Activated T-cell treated with anti-CD3 and anti-CD28 coated beads, Interleukin-2, amount 50 U/mL, for 24 hours (primary cell): Measurements from ENCODE around the gene GSE1.

Experiments
- DNase-seq: peaks from one replicate; pipeline ENCODE4 v3.0.0-alpha.2; 2020
- H3K27ac Mint-ChIP-seq: 2 replicates; pipeline ENCODE4 v1.8.0; 2020; ENCODE audit warnings: mild to moderate bottlenecking, mixed read lengths
- H3K27me3 Mint-ChIP-seq: 2 replicates; pipeline ENCODE4 v1.8.0; 2020; ENCODE audit warnings: mixed read lengths
- H3K36me3 Mint-ChIP-seq: 2 replicates; pipeline ENCODE4 v1.8.0; 2020; ENCODE audit warnings: low read depth, mixed read lengths
- H3K4me1 Mint-ChIP-seq: 2 replicates; pipeline ENCODE4 v1.8.0; 2020; ENCODE audit warnings: low read depth, mixed read lengths
- H3K4me3 Mint-ChIP-seq: 2 replicates; pipeline ENCODE4 v1.8.0; 2020; ENCODE audit warnings: mild to moderate bottlenecking, moderate library complexity, mixed read lengths
- H3K9me3 Mint-ChIP-seq: 2 replicates; pipeline ENCODE4 v1.8.0; 2020; ENCODE audit warnings: mixed read lengths

The GSE1 gene

DNA sequence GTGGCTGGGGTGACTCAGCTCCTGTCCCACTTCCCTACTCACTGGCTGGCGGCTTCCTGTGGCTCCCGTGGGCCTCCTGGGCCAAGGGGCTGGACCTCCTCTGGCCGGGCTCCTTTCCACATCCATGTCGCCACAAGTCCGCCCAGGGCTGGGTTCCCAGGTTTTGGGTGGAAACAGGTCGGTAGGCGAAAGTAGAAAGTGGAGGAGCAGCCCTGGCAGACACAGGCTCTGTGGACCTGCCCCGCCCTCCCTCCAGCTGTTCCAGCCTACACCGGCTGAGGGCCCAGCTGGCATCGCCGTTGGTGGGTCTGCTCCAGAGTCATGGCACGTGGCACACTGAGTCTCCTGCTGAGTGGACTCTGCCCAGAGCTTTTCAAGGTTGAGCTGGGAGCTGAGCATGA lies 28.7 kb downstream of the GSE1 start:
- H3K4me3 Mint-ChIP-seq = no peak overlapping the region
- no peaks in the 10 kb centered on the region for H3K27me3 Mint-ChIP-seq
- H3K36me3 Mint-ChIP-seq = no peaks in the 10 kb centered on the region
- DNase-seq = no peak
- H3K4me1 Mint-ChIP-seq = peaks cover 9% of the 10 kb centered on the region
- no peak overlapping the region for H3K27ac Mint-ChIP-seq
- no peaks in the 10 kb centered on the region for H3K9me3 Mint-ChIP-seq

DNA sequence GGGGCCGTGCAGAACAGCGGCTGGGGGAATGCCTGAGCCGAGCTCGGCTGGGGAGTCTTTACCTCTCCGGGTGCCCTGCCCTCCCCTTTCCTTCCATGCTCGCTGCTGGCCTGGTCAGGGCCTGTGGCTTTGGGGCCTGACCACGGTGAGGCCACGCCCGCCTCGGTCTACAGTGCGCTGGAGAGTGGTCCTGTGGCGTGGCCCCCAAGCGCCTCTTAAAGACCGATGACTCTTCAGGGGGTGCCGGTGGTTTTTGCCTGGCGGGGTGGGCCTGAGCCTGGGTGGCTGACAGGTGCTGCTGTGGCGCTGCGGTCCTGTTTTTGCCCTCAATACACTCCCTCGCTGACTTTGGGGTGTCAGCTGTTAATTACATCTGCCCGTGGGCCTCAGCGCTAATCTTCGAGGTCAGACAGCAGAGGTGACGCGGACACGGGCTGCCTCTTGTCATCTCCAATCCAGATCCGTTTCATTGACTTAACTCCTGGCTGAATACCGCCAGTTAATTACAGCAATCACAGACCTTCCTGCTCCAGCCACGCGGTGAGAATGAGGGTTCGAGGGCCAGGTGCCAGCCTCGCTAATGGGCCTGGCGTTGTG lies 29.7 kb downstream of the GSE1 start:
- H3K36me3 Mint-ChIP-seq = no peaks in the 10 kb centered on the region
- no peak overlapping the region for H3K27ac Mint-ChIP-seq
- DNase-seq = no peak
- H3K4me3 Mint-ChIP-seq = no peak overlapping the region
- H3K27me3 Mint-ChIP-seq = no peaks in the 10 kb centered on the region
- peaks cover 9% of the 10 kb centered on the region for H3K4me1 Mint-ChIP-seq
- H3K9me3 Mint-ChIP-seq = no peaks in the 10 kb centered on the region

DNA sequence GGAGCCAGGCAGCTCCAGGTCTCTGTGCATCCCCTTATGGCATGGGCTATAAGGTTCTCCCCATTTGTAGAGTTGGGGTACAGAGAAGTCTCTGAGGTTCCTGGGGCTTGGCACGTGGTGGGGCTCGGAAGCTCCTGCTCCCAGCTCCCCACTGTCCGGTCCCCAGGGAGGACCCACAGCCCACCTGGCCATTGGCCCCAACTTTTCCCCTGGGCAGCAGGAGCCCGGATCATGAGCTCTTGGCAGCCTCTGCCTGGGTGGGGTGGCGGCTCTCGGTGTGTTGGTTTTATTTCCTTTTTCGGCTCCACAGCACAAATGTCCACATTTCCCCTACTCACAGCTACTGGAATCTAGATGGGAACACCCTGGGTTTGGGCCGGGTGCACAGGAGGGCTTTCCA lies 30.5 kb downstream of the GSE1 start:
- Mint-ChIP-seq H3K36me3 (no peaks in the 10 kb centered on the region), H3K27me3 (no peaks in the 10 kb centered on the region), H3K27ac (no peak overlapping the region), H3K4me1 (peaks cover 9% of the 10 kb centered on the region), H3K9me3 (no peaks in the 10 kb centered on the region), H3K4me3 (no peak overlapping the region)
- DNase-seq = no peak

GRCh38 chr16:85644093-85644712 lies 31.1 kb downstream of the GSE1 start:
- no peaks in the 10 kb centered on the region for H3K9me3 Mint-ChIP-seq
- no peak overlapping the region for H3K4me3 Mint-ChIP-seq
- peaks cover 14% of the 10 kb centered on the region for H3K4me1 Mint-ChIP-seq
- no peaks in the 10 kb centered on the region for H3K27me3 Mint-ChIP-seq
- DNase-seq = no peak
- H3K27ac Mint-ChIP-seq = no peak overlapping the region
- peaks cover 5% of the 10 kb centered on the region for H3K36me3 Mint-ChIP-seq

DNA sequence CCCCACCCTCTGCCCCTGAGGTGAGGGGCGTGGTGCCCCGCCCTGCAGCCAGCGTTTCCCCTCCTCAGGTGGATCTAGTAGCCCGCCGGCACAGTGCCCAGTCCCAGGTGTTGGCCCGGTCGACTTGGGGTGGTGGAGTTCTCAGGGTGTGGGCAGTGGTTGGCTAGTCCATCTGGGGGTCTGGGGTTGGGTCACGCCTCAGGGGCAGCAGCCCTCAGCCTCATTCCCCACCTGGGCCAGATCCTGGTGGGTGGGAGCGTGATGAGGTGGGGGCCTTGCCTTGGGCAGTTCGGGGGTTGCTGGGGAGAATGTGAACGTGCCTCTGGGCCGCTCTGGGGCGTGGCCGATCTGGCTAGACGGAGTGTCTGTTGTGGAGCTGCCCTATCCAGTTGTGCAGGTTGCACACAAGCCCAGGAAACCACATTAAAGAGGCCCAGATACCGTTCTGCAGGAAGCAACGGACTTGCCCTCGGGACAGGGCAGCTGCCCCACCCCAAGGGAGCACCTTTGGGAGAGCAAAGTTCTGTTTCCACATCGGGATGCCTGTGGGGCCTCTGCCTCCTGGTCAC lies 32.0 kb downstream of the GSE1 start:
- H3K9me3 Mint-ChIP-seq = no peaks in the 10 kb centered on the region
- H3K27me3 Mint-ChIP-seq = no peaks in the 10 kb centered on the region
- H3K4me1 Mint-ChIP-seq = peaks cover 14% of the 10 kb centered on the region
- H3K36me3 Mint-ChIP-seq = peaks cover 6% of the 10 kb centered on the region
- no peak overlapping the region for H3K27ac Mint-ChIP-seq
- no peak overlapping the region for H3K4me3 Mint-ChIP-seq
- DNase-seq = no peak

DNA sequence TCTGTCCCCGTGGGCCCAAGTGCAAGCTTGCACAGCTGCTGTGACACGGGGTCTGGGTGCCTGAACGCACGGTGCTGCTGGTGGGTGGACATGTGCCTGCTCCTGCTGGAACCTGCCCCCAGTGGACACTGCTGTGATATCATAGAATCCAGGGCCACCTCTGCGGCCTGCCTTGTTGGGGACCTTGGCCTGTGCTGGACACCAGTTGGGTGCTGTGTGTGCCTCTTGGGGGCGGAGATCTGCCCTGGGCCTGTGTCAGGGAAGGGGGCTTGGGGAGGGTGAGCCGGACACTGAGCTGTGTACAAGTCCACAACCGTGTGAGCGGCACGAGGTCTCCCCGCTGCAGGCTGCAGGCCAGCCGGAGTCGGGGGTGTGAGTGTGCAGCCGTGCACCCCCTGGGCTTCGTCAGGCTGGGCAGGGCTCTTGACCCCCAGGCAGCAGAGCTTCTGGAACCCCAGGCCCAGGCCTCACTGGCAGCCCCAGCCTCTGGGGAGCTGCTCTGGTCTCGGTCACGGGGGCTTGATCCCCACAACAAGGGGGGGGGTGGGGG lies 33.3 kb downstream of the GSE1 start:
- peaks cover 14% of the 10 kb centered on the region for H3K4me1 Mint-ChIP-seq
- no peak overlapping the region for H3K4me3 Mint-ChIP-seq
- no peak for DNase-seq
- H3K27ac Mint-ChIP-seq = no peak overlapping the region
- no peaks in the 10 kb centered on the region for H3K9me3 Mint-ChIP-seq
- H3K27me3 Mint-ChIP-seq = no peaks in the 10 kb centered on the region
- H3K36me3 Mint-ChIP-seq = peaks cover 6% of the 10 kb centered on the region

- no peaks in the 10 kb centered on the region for H3K9me3 Mint-ChIP-seq
- DNase-seq = no peak
- H3K27me3 Mint-ChIP-seq = no peaks in the 10 kb centered on the region
- no peak overlapping the region for H3K27ac Mint-ChIP-seq
- H3K4me1 Mint-ChIP-seq = peaks cover 14% of the 10 kb centered on the region
- peaks cover 6% of the 10 kb centered on the region for H3K36me3 Mint-ChIP-seq
- H3K4me3 Mint-ChIP-seq = no peak overlapping the region
These were observed 33.9 kb downstream of the GSE1 start for GRCh38 chr16:85646976-85647375.

DNA sequence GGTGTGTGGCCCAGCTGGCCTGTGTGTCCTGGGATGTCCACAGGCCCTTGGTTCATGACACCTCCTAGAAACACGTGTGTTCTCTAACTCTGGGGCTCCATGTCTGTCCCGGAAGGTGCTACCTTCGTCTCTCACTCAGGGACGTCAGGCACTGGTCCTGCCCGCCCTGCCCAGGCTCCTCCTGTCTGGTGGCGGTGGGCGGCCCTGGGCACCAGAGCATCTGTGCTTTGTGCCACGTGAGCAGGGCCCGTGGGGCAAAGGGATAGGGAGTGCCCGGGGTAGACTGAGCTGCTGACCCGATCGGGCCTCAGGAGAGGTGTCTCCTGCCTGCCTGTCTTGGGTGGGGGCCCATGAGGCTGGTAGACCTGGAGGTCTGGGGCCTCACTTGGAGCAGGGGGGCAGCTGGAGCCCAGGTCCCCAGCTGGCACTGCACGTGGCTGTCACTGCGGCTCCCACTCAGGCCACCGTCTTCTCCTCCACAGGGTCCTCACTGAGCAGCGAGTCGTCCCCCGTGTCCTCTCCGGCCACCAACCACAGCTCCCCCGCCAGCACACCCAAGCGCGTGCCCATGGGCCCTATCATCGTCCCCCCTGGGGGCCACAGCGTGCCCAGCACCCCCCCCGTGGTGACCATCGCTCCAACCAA lies 35.1 kb downstream of the GSE1 start:
- no peak overlapping the region for H3K27ac Mint-ChIP-seq
- H3K4me1 Mint-ChIP-seq = peaks cover 14% of the 10 kb centered on the region
- H3K36me3 Mint-ChIP-seq = peaks cover 12% of the 10 kb centered on the region
- H3K27me3 Mint-ChIP-seq = no peaks in the 10 kb centered on the region
- no peak overlapping the region for H3K4me3 Mint-ChIP-seq
- no peaks in the 10 kb centered on the region for H3K9me3 Mint-ChIP-seq
- no peak for DNase-seq

DNA sequence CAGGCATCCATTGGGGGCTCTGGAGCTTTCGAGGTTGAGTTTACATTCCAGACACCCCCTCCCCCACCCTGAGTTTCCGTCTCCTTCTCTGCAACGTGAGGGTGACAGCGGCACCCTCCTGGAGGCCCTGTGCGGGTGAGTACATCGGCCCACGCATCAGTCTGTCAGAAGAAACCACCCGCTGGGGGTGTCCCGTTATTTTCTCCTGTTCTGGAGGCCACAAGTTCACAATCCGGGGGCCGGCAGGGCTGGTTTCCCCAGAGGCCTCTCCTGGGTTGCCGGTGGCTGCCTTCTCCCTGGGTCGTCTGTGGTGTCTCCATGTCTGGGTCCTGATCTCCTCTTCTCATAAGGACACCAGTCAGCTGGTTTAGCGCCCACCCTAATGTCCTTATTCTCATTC lies 35.7 kb downstream of the GSE1 start:
- Mint-ChIP-seq H3K9me3 (no peaks in the 10 kb centered on the region), H3K27me3 (no peaks in the 10 kb centered on the region), H3K4me1 (peaks cover 14% of the 10 kb centered on the region), H3K36me3 (peaks cover 13% of the 10 kb centered on the region), H3K27ac (peak overlapping the region; percentile 46), H3K4me3 (no peak overlapping the region)
- DNase-seq = no peak

- H3K27ac Mint-ChIP-seq = no peak overlapping the region
- H3K4me1 Mint-ChIP-seq = peaks cover 10% of the 10 kb centered on the region
- no peaks in the 10 kb centered on the region for H3K27me3 Mint-ChIP-seq
- H3K4me3 Mint-ChIP-seq = no peak overlapping the region
- H3K36me3 Mint-ChIP-seq = peaks cover 16% of the 10 kb centered on the region
- no peaks in the 10 kb centered on the region for H3K9me3 Mint-ChIP-seq
- no peak for DNase-seq
These were observed 36.5 kb downstream of the GSE1 start for GRCh38 chr16:85649411-85650134.

GRCh38 chr16:85650135-85650843 lies 37.2 kb downstream of the GSE1 start:
- no peak for DNase-seq
- H3K27me3 Mint-ChIP-seq = no peaks in the 10 kb centered on the region
- H3K9me3 Mint-ChIP-seq = no peaks in the 10 kb centered on the region
- peaks cover 18% of the 10 kb centered on the region for H3K36me3 Mint-ChIP-seq
- no peak overlapping the region for H3K27ac Mint-ChIP-seq
- no peak overlapping the region for H3K4me3 Mint-ChIP-seq
- H3K4me1 Mint-ChIP-seq = peaks cover 5% of the 10 kb centered on the region

- H3K27me3 Mint-ChIP-seq = no peaks in the 10 kb centered on the region
- H3K4me1 Mint-ChIP-seq = peaks cover 5% of the 10 kb centered on the region
- no peak overlapping the region for H3K4me3 Mint-ChIP-seq
- H3K27ac Mint-ChIP-seq = no peak overlapping the region
- no peak for DNase-seq
- H3K9me3 Mint-ChIP-seq = no peaks in the 10 kb centered on the region
- H3K36me3 Mint-ChIP-seq = peaks cover 24% of the 10 kb centered on the region
These were observed 37.9 kb downstream of the GSE1 start for GRCh38 chr16:85650844-85651628.

GRCh38 chr16:85651629-85652430 lies 38.7 kb downstream of the GSE1 start:
- peak overlapping the region; percentile 18 for H3K27ac Mint-ChIP-seq
- no peak overlapping the region for H3K4me3 Mint-ChIP-seq
- H3K4me1 Mint-ChIP-seq = peaks cover 5% of the 10 kb centered on the region
- no peaks in the 10 kb centered on the region for H3K9me3 Mint-ChIP-seq
- DNase-seq = no peak
- peaks cover 30% of the 10 kb centered on the region for H3K36me3 Mint-ChIP-seq
- no peaks in the 10 kb centered on the region for H3K27me3 Mint-ChIP-seq
